NB4 (cell line): ENCODE measurements around the gene CLPSL1.

Experiments
- CTCF ChIP-seq: IDR thresholded peaks from one replicate; pipeline ENCODE4 v1.5.1; 2012; ENCODE audit warnings: low read depth, low read length
- POLR2A ChIP-seq: IDR thresholded peaks from 2 replicates; pipeline ENCODE4 v1.6.1; 2011; ENCODE audit warnings: mild to moderate bottlenecking; ENCODE audit not compliant: insufficient read length; ENCODE audit errors: extremely low read depth

- TF ChIP-seq CTCF (no peak), POLR2A (no peak)
Observed at GRCh38 chr6:35775031-35775430, 5.8 kb upstream of the CLPSL1 start.
